Activated B cell treated with CpG ODN at 0.5 μM for 24 hours (primary cell): ENCODE results near the gene TLX3. TPM values are rescaled to one million over a fixed set of nuclear protein-coding genes. Genes with fewer than 3 reads are reported as not detected.

Source experiments
- ATAC-seq: fragments of 200-7000 bp; cut with Tn5 transposase; one replicate; pipeline ENCODE4 v1.10.0; 2021; ENCODE audit warnings: low read depth, mild to moderate bottlenecking, moderate library complexity
- CTCF ChIA-PET: fragments of 350-600 bp; sonication (Branson Sonifier 250); formaldehyde crosslinking; loops from one replicate; lab custom pipeline; 2021; ENCODE audit warnings: antibody characterized with exemption; lab: Charles Lee
- POLR2A ChIA-PET: fragments of 350-600 bp; sonication (Branson Sonifier 250); formaldehyde crosslinking; loops from one replicate; lab custom pipeline; 2021; ENCODE audit warnings: antibody characterized with exemption; lab: Charles Lee
- DNase-seq: peaks from one replicate; pipeline ENCODE4 v3.0.0; 2022
- H3K27ac Mint-ChIP-seq: one replicate; pipeline ENCODE4 v1.8.0; 2020; ENCODE audit warnings: mixed read lengths
- H3K27me3 Mint-ChIP-seq: one replicate; pipeline ENCODE4 v1.8.0; 2021; ENCODE audit warnings: mixed read lengths
- H3K36me3 Mint-ChIP-seq: one replicate; pipeline ENCODE4 v1.8.0; 2021; ENCODE audit warnings: low read depth, mixed read lengths
- H3K4me1 Mint-ChIP-seq: one replicate; pipeline ENCODE4 v1.8.0; 2021; ENCODE audit warnings: mixed read lengths
- H3K4me3 Mint-ChIP-seq: one replicate; pipeline ENCODE4 v1.8.0; 2020; ENCODE audit warnings: mild to moderate bottlenecking, mixed read lengths
- H3K9me3 Mint-ChIP-seq: one replicate; pipeline ENCODE4 v1.8.0; 2020; ENCODE audit warnings: mixed read lengths
- CTCF ChIP-seq: fragments of 200-600 bp; IDR thresholded peaks from one replicate; pipeline ENCODE4 v1.8.0; 2022; ENCODE audit warnings: antibody characterized with exemption, mild to moderate bottlenecking
- intact Hi-C: fragments of 100-400 bp; cut with micrococcal nuclease; formaldehyde crosslinking; loops from one replicate; pipeline ENCODE4 v1.15.1; 2024
- total RNA-seq: library from RNA; stranded (reverse); gene quantifications from 2 replicates; pipeline ENCODE4 v1.2.3, GENCODE V29; 2022

Gene TLX3
- total RNA-seq, 1 donor from 2014 or later = not detected

GRCh38 chr5:171309276-171310211, 496 bp downstream of the TLX3 start:
- Mint-ChIP-seq H3K4me1 (peaks cover 17% of the 10 kb centered on the region), H3K9me3 (no peaks in the 10 kb centered on the region), H3K4me3 (no peak overlapping the region), H3K27me3 (peaks cover 60% of the 10 kb centered on the region), H3K36me3 (no peaks in the 10 kb centered on the region), H3K27ac (no peak overlapping the region)
- DNase-seq (no peak), ATAC-seq (no peak)
- ChIA-PET CTCF (no interaction called here), POLR2A (interaction anchor here (1.5 kb wide), 1 partner anchor 78 kb away, joined by 5 read pairs; the partner anchor contains the start of gene NPM1)
- intact Hi-C loops = loop anchor here (5.0 kb wide), 1 partner anchor 1928 kb away; the partner anchor contains the start of gene NKX2-5
- no peak for TF ChIP-seq CTCF

- intact Hi-C loops = loop anchor here (5.0 kb wide), 1 partner anchor 1927 kb away; the partner anchor contains the start of gene NKX2-5
- POLR2A ChIA-PET = no interaction called here
- CTCF ChIA-PET = no interaction called here
- no peaks in the 10 kb centered on the region for H3K9me3 Mint-ChIP-seq
- H3K27me3 Mint-ChIP-seq = peaks cover 54% of the 10 kb centered on the region
- no peaks in the 10 kb centered on the region for H3K36me3 Mint-ChIP-seq
- H3K4me3 Mint-ChIP-seq = no peak overlapping the region
- TF ChIP-seq CTCF = no peak
- DNase-seq (no peak), ATAC-seq (no peak)
- peaks cover 17% of the 10 kb centered on the region for H3K4me1 Mint-ChIP-seq
- no peak overlapping the region for H3K27ac Mint-ChIP-seq
These were observed 1.3 kb downstream of the TLX3 start for GRCh38 chr5:171310212-171310818.

- Mint-ChIP-seq H3K4me1 (peaks cover 17% of the 10 kb centered on the region), H3K27me3 (peaks cover 51% of the 10 kb centered on the region), H3K9me3 (no peaks in the 10 kb centered on the region), H3K4me3 (no peak overlapping the region), H3K27ac (no peak overlapping the region), H3K36me3 (no peaks in the 10 kb centered on the region)
- ATAC-seq (no peak), DNase-seq (no peak)
- no peak for TF ChIP-seq CTCF
- intact Hi-C loops = loop anchor here (5.0 kb wide), 1 partner anchor 1926 kb away; the partner anchor contains the start of gene NKX2-5
- ChIA-PET CTCF (no interaction called here), POLR2A (no interaction called here)
These were observed 1.8 kb downstream of the TLX3 start for GRCh38 chr5:171310819-171311321.

GRCh38 chr5:171311322-171312077, 2.5 kb downstream of the TLX3 start:
- H3K27me3 Mint-ChIP-seq = peaks cover 49% of the 10 kb centered on the region
- DNase-seq (no peak), ATAC-seq (no peak)
- ChIA-PET CTCF (no interaction called here), POLR2A (no interaction called here)
- no peaks in the 10 kb centered on the region for H3K9me3 Mint-ChIP-seq
- peaks cover 17% of the 10 kb centered on the region for H3K4me1 Mint-ChIP-seq
- H3K27ac Mint-ChIP-seq = no peak overlapping the region
- intact Hi-C loops = loop anchor here (2.0 to 5.0 kb wide), 2 partner anchors 77 to 1926 kb away; partner anchors contain the start of gene NKX2-5
- no peaks in the 10 kb centered on the region for H3K36me3 Mint-ChIP-seq
- no peak overlapping the region for H3K4me3 Mint-ChIP-seq
- no peak for TF ChIP-seq CTCF
